MG63 (cell line): ENCODE measurements around the gene C7orf33. TPM values are rescaled to one million over a fixed set of nuclear protein-coding genes. Genes with fewer than 3 reads are reported as not detected.

ENCODE experiments used
- DNase-seq: peaks from one replicate; pipeline ENCODE4 v3.0.0-alpha.2; 2020
- H3K27me3 ChIP-seq: fragments of 250-450 bp; sonication (Bioruptor Pico); 2 replicates; pipeline ENCODE4 v1.5.1; 2020; ENCODE audit warnings: mild to moderate bottlenecking, moderate library complexity
- H3K36me3 ChIP-seq: fragments of 250-450 bp; sonication (Bioruptor Pico); 2 replicates; pipeline ENCODE4 v1.5.1; 2020; ENCODE audit warnings: mild to moderate bottlenecking, moderate library complexity
- H3K4me3 ChIP-seq: fragments of 250-450 bp; sonication (Bioruptor Pico); 2 replicates; pipeline ENCODE4 v1.5.1; 2020; ENCODE audit warnings: mild to moderate bottlenecking, moderate library complexity
- H3K9me3 ChIP-seq: fragments of 250-450 bp; sonication (Bioruptor Pico); 2 replicates; pipeline ENCODE4 v1.5.1; 2020; ENCODE audit warnings: mild to moderate bottlenecking, moderate library complexity
- total RNA-seq: library from RNA; depleted of rRNA; stranded (reverse); fragments of >200 nt; shearing (Covaris generic); gene quantifications from 2 replicates; pipeline ENCODE4 v1.2.3, GENCODE V29; 2014; ENCODE audit warnings: low replicate concordance

Gene C7orf33
- total RNA-seq, 1 experiment from 2014 or later = not detected

GRCh38 chr7:148609045-148609725 is 18.6 kb downstream of the C7orf33 start:
- H3K9me3 ChIP-seq = no peaks in the 10 kb centered on the region
- H3K4me3 ChIP-seq = no peak overlapping the region
- DNase-seq = no peak
- H3K36me3 ChIP-seq = no peaks in the 10 kb centered on the region
- H3K27me3 ChIP-seq = no peaks in the 10 kb centered on the region

GRCh38 chr7:148611692-148612091 is 21.1 kb downstream of the C7orf33 start:
- Histone ChIP-seq H3K27me3 (no peaks in the 10 kb centered on the region), H3K9me3 (no peaks in the 10 kb centered on the region), H3K36me3 (no peaks in the 10 kb centered on the region), H3K4me3 (no peak overlapping the region)
- no peak for DNase-seq

- no peaks in the 10 kb centered on the region for H3K27me3 ChIP-seq
- no peak for DNase-seq
- H3K9me3 ChIP-seq = no peaks in the 10 kb centered on the region
Observed at GRCh38 chr7:148615085-148615730, 24.6 kb downstream of the C7orf33 start.

GRCh38 chr7:148620749-148621359 is 30.3 kb downstream of the C7orf33 start:
- DNase-seq = no peak
- H3K27me3 ChIP-seq = no peaks in the 10 kb centered on the region
- no peak overlapping the region for H3K4me3 ChIP-seq
- no peaks in the 10 kb centered on the region for H3K36me3 ChIP-seq
- H3K9me3 ChIP-seq = no peaks in the 10 kb centered on the region

More at GRCh38 chr7:148615085-148615730, 24.6 kb downstream of the C7orf33 start:
- Histone ChIP-seq H3K36me3 (no peaks in the 10 kb centered on the region), H3K4me3 (no peak overlapping the region)

- no peak for DNase-seq
- no peaks in the 10 kb centered on the region for H3K36me3 ChIP-seq
- H3K9me3 ChIP-seq = no peaks in the 10 kb centered on the region
- no peak overlapping the region for H3K4me3 ChIP-seq
- no peaks in the 10 kb centered on the region for H3K27me3 ChIP-seq
Observed at GRCh38 chr7:148621563-148621962, 31.0 kb downstream of the C7orf33 start.

- DNase-seq = no peak
- H3K9me3 ChIP-seq = no peaks in the 10 kb centered on the region
- no peaks in the 10 kb centered on the region for H3K36me3 ChIP-seq
- no peaks in the 10 kb centered on the region for H3K27me3 ChIP-seq
- H3K4me3 ChIP-seq = no peak overlapping the region
Observed at GRCh38 chr7:148622887-148623585, 32.5 kb downstream of the C7orf33 start.

- Histone ChIP-seq H3K27me3 (no peaks in the 10 kb centered on the region), H3K9me3 (no peaks in the 10 kb centered on the region), H3K36me3 (no peaks in the 10 kb centered on the region), H3K4me3 (no peak overlapping the region)
- DNase-seq = no peak
Observed at GRCh38 chr7:148623586-148624282, 33.2 kb downstream of the C7orf33 start.

GRCh38 chr7:148624735-148625134 is 34.2 kb downstream of the C7orf33 start:
- no peaks in the 10 kb centered on the region for H3K36me3 ChIP-seq
- no peak overlapping the region for H3K4me3 ChIP-seq
- no peak for DNase-seq
- H3K27me3 ChIP-seq = no peaks in the 10 kb centered on the region
- H3K9me3 ChIP-seq = no peaks in the 10 kb centered on the region

GRCh38 chr7:148625342-148625741 is 34.8 kb downstream of the C7orf33 start:
- H3K36me3 ChIP-seq = no peaks in the 10 kb centered on the region
- no peaks in the 10 kb centered on the region for H3K9me3 ChIP-seq
- DNase-seq = no peak
- no peak overlapping the region for H3K4me3 ChIP-seq
- H3K27me3 ChIP-seq = no peaks in the 10 kb centered on the region

- H3K4me3 ChIP-seq = no peak overlapping the region
- no peaks in the 10 kb centered on the region for H3K27me3 ChIP-seq
- no peak for DNase-seq
- no peaks in the 10 kb centered on the region for H3K9me3 ChIP-seq
- H3K36me3 ChIP-seq = no peaks in the 10 kb centered on the region
Observed at GRCh38 chr7:148626828-148627227, 36.3 kb downstream of the C7orf33 start.

- Histone ChIP-seq H3K4me3 (no peak overlapping the region), H3K27me3 (no peaks in the 10 kb centered on the region), H3K36me3 (no peaks in the 10 kb centered on the region), H3K9me3 (no peaks in the 10 kb centered on the region)
- no peak for DNase-seq
Observed at GRCh38 chr7:148628011-148628410, 37.4 kb downstream of the C7orf33 start.

GRCh38 chr7:148630078-148630477 is 39.5 kb downstream of the C7orf33 start:
- H3K36me3 ChIP-seq = no peaks in the 10 kb centered on the region
- H3K27me3 ChIP-seq = no peaks in the 10 kb centered on the region
- no peak overlapping the region for H3K4me3 ChIP-seq
- no peak for DNase-seq
- no peaks in the 10 kb centered on the region for H3K9me3 ChIP-seq

GRCh38 chr7:148633761-148634160 is 43.2 kb downstream of the C7orf33 start:
- Histone ChIP-seq H3K4me3 (no peak overlapping the region), H3K27me3 (no peaks in the 10 kb centered on the region), H3K36me3 (no peaks in the 10 kb centered on the region), H3K9me3 (no peaks in the 10 kb centered on the region)
- DNase-seq = peak; percentile 38

GRCh38 chr7:148637094-148637493 is 46.5 kb downstream of the C7orf33 start:
- Histone ChIP-seq H3K9me3 (no peaks in the 10 kb centered on the region), H3K27me3 (no peaks in the 10 kb centered on the region), H3K4me3 (no peak overlapping the region), H3K36me3 (no peaks in the 10 kb centered on the region)
- no peak for DNase-seq

- H3K9me3 ChIP-seq = no peaks in the 10 kb centered on the region
- no peak for DNase-seq
- no peak overlapping the region for H3K4me3 ChIP-seq
- no peaks in the 10 kb centered on the region for H3K36me3 ChIP-seq
- no peaks in the 10 kb centered on the region for H3K27me3 ChIP-seq
Observed at GRCh38 chr7:148645898-148646297, 55.3 kb downstream of the C7orf33 start.

- Histone ChIP-seq H3K27me3 (no peaks in the 10 kb centered on the region), H3K4me3 (no peak overlapping the region), H3K36me3 (no peaks in the 10 kb centered on the region), H3K9me3 (no peaks in the 10 kb centered on the region)
- DNase-seq = no peak
Observed at GRCh38 chr7:148650232-148650858, 59.8 kb downstream of the C7orf33 start.
